ENCODE results near the gene WRNIP1. TPM values are rescaled to one million over a fixed set of nuclear protein-coding genes. Genes with fewer than 3 reads are reported as not detected.

The WRNIP1 gene
- total RNA-seq (2021) (33.8 to 36.3 TPM (median 36.2 TPM) in 3 replicates), Bru-seq, nascent RNA (percentile 94 among the genes with signal in this experiment)
- long read RNA-seq, experiment 1, transcript WRNIP1-203 (7 exons, 2,595 nt), result minor isoform, 18 of 256 reads
- long read RNA-seq, experiment 1, transcript WRNIP1-204 (7 exons, 2,670 nt), result major isoform, 187 of 256 reads
- long read RNA-seq, experiment 1, partial matches to known transcripts, result 8 of 256 reads
- long read RNA-seq, experiment 1, other reads (novel, unspliced or antisense), result 40 of 256 reads
- long read RNA-seq, experiment 2, transcript WRNIP1-204 (7 exons, 2,670 nt), result major isoform, 28 of 64 reads
- long read RNA-seq, experiment 2, partial matches to known transcripts, result 12 of 64 reads
- long read RNA-seq, experiment 2, other reads (novel, unspliced or antisense), result 17 of 64 reads
- long read RNA-seq, experiment 3, result 0 reads

DNA sequence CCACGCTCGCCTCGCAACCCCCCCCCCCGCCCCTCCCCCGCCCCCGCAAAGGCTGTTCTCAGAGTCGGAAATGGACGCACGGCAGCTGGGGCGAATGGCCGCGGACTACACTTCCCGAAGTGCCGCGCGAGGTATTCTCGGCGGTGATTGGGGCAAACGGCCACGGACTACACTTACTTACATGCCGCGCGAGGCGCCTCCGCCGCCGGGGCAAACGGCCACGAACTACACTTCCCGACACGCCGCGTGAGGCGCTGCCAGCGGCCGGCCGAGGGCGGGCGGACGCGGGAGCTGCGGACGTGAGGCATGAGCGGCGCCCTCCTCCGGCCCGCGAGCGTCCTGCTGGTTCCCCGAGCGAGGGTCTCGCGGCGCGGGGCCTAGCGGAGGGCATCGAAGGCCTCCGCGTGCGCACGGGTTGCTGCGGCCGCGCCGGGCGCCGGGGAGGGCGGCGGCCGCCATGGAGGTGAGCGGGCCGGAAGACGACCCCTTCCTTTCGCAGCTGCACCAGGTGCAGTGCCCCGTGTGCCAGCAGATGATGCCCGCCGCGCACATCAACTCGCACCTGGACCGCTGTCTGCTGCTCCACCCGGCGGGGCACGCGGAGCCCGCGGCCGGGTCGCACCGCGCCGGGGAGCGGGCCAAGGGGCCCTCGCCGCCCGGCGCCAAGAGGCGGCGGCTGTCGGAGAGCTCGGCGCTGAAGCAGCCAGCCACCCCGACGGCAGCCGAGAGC lies at the start of gene WRNIP1:
Gene WRNIP1, plus strand, starts transcription at position 228 of the 730 bp plus-strand sequence. Its CDS starts 230 bp downstream, at position 458.
- ChIA-PET POLR2A (interaction anchor here (1.0 to 1.4 kb wide), 2 partner anchors 76 to 223 kb away, joined by 3 to 4 read pairs; partner anchors contain the start of gene SERPINB1), CTCF (interaction anchor here (0.5 to 1.9 kb wide), 17 partner anchors 11 to 1186 kb away, joined by 3 to 12 read pairs (median 4); partner anchors contain the start of genes NQO2 and SERPINB1)
- Mint-ChIP-seq H3K9me3 (peaks cover 12% of the 10 kb centered on the region), H3K27ac (peak within 1 kb of the TSS; percentile 95), H3K36me3 (no peaks in the 10 kb centered on the region), H3K27me3 (ENCODE audit: low read depth) (no peaks in the 10 kb centered on the region), H3K4me1 (peaks cover 38% of the 10 kb centered on the region), H3K4me3 (peak within 1 kb of the TSS; percentile 89)
- ATAC-seq (peak; percentile 92), DNase-seq (ENCODE audit: low spot score) (peak; percentile 96)
- TF ChIP-seq ZNF423 (CRISPR knock-in tag; IDR thresholded peaks at IDR 0.05), result no peak
- TF ChIP-seq SMAD4 (CRISPR knock-in tag; IDR thresholded peaks at IDR 0.05), result no peak
- peak; percentile 79; the same call in 1 of the 2 replicates for TF ChIP-seq KAT7 (CRISPR knock-in tag; IDR thresholded peaks at IDR 0.05; ENCODE audit: borderline replicate concordance)
- TF ChIP-seq, protein P1, sequence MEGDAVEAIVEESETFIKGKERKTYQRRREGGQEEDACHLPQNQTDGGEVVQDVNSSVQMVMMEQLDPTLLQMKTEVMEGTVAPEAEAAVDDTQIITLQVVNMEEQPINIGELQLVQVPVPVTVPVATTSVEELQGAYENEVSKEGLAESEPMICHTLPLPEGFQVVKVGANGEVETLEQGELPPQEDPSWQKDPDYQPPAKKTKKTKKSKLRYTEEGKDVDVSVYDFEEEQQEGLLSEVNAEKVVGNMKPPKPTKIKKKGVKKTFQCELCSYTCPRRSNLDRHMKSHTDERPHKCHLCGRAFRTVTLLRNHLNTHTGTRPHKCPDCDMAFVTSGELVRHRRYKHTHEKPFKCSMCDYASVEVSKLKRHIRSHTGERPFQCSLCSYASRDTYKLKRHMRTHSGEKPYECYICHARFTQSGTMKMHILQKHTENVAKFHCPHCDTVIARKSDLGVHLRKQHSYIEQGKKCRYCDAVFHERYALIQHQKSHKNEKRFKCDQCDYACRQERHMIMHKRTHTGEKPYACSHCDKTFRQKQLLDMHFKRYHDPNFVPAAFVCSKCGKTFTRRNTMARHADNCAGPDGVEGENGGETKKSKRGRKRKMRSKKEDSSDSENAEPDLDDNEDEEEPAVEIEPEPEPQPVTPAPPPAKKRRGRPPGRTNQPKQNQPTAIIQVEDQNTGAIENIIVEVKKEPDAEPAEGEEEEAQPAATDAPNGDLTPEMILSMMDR (IDR thresholded peaks at IDR 0.05), result no peak
- no peak for TF ChIP-seq NR2C2 (CRISPR knock-in tag; IDR thresholded peaks at IDR 0.05)
- TF ChIP-seq ZNF512 (CRISPR knock-in tag; IDR thresholded peaks at IDR 0.05; ENCODE audit: borderline replicate concordance), result no peak
- TF ChIP-seq JUN (CRISPR knock-in tag; IDR thresholded peaks at IDR 0.05), result no peak
- TF ChIP-seq CREM (CRISPR knock-in tag; IDR thresholded peaks at IDR 0.05), result no peak
- no peak for TF ChIP-seq NFE2L1 (CRISPR knock-in tag; IDR thresholded peaks at IDR 0.05)
- TF ChIP-seq, protein P2, sequence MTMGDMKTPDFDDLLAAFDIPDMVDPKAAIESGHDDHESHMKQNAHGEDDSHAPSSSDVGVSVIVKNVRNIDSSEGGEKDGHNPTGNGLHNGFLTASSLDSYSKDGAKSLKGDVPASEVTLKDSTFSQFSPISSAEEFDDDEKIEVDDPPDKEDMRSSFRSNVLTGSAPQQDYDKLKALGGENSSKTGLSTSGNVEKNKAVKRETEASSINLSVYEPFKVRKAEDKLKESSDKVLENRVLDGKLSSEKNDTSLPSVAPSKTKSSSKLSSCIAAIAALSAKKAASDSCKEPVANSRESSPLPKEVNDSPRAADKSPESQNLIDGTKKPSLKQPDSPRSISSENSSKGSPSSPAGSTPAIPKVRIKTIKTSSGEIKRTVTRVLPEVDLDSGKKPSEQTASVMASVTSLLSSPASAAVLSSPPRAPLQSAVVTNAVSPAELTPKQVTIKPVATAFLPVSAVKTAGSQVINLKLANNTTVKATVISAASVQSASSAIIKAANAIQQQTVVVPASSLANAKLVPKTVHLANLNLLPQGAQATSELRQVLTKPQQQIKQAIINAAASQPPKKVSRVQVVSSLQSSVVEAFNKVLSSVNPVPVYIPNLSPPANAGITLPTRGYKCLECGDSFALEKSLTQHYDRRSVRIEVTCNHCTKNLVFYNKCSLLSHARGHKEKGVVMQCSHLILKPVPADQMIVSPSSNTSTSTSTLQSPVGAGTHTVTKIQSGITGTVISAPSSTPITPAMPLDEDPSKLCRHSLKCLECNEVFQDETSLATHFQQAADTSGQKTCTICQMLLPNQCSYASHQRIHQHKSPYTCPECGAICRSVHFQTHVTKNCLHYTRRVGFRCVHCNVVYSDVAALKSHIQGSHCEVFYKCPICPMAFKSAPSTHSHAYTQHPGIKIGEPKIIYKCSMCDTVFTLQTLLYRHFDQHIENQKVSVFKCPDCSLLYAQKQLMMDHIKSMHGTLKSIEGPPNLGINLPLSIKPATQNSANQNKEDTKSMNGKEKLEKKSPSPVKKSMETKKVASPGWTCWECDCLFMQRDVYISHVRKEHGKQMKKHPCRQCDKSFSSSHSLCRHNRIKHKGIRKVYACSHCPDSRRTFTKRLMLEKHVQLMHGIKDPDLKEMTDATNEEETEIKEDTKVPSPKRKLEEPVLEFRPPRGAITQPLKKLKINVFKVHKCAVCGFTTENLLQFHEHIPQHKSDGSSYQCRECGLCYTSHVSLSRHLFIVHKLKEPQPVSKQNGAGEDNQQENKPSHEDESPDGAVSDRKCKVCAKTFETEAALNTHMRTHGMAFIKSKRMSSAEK (CRISPR knock-in tag; IDR thresholded peaks at IDR 0.05; ENCODE audit: borderline replicate concordance), result no peak
- TF ChIP-seq, protein P3, sequence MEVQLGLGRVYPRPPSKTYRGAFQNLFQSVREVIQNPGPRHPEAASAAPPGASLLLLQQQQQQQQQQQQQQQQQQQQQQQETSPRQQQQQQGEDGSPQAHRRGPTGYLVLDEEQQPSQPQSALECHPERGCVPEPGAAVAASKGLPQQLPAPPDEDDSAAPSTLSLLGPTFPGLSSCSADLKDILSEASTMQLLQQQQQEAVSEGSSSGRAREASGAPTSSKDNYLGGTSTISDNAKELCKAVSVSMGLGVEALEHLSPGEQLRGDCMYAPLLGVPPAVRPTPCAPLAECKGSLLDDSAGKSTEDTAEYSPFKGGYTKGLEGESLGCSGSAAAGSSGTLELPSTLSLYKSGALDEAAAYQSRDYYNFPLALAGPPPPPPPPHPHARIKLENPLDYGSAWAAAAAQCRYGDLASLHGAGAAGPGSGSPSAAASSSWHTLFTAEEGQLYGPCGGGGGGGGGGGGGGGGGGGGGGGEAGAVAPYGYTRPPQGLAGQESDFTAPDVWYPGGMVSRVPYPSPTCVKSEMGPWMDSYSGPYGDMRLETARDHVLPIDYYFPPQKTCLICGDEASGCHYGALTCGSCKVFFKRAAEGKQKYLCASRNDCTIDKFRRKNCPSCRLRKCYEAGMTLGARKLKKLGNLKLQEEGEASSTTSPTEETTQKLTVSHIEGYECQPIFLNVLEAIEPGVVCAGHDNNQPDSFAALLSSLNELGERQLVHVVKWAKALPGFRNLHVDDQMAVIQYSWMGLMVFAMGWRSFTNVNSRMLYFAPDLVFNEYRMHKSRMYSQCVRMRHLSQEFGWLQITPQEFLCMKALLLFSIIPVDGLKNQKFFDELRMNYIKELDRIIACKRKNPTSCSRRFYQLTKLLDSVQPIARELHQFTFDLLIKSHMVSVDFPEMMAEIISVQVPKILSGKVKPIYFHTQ (CRISPR knock-in tag; IDR thresholded peaks at IDR 0.05), result no peak
- no peak for TF ChIP-seq E2F4 (CRISPR knock-in tag; IDR thresholded peaks at IDR 0.05; ENCODE audit: borderline replicate concordance, low read depth)
- peak; percentile 99 for TF ChIP-seq ZNF121 (CRISPR knock-in tag; IDR thresholded peaks at IDR 0.05)
- TF ChIP-seq PRDM15 (CRISPR knock-in tag; IDR thresholded peaks at IDR 0.05), result no peak
- TF ChIP-seq ZNF671 (CRISPR knock-in tag; IDR thresholded peaks at IDR 0.05), result no peak
- no peak; the same call in 1 of the 2 replicates for TF ChIP-seq ZBTB43 (CRISPR knock-in tag; IDR thresholded peaks at IDR 0.05)
- TF ChIP-seq FOXJ3 (CRISPR knock-in tag; IDR thresholded peaks at IDR 0.05; ENCODE audit: borderline replicate concordance), result no peak
- peak; percentile 58; the same call in 1 of the 2 replicates for TF ChIP-seq NFYB (CRISPR knock-in tag; conservative IDR thresholded peaks at IDR 0.05; ENCODE audit: low read depth)

Measured in WTC11 (cell line).